SK-N-DZ (cell line): ENCODE results near the gene TRIO.

Experiments
- DNase-seq: peaks from one replicate; pipeline ENCODE4 v3.0.0-alpha.2; 2015; ENCODE audit warnings: low spot score

Gene TRIO

GRCh38 chr5:14146725-14147124 is 3.6 kb downstream of the TRIO start:
- DNase-seq: no peak

GRCh38 chr5:14147210-14147609 is 4.1 kb downstream of the TRIO start:
- DNase-seq: no peak

- no peak for DNase-seq
Observed at GRCh38 chr5:14148483-14148882, 5.3 kb downstream of the TRIO start.

GRCh38 chr5:14148890-14149671 is 5.9 kb downstream of the TRIO start:
- no peak for DNase-seq

GRCh38 chr5:14149672-14150274 is 6.6 kb downstream of the TRIO start:
- no peak for DNase-seq

- no peak for DNase-seq
Observed at GRCh38 chr5:14151416-14151815, 8.3 kb downstream of the TRIO start.

- peak; percentile 51 for DNase-seq
Observed at GRCh38 chr5:14153071-14153864, 10.1 kb downstream of the TRIO start.

- peak; percentile 74 for DNase-seq
Observed at GRCh38 chr5:14153932-14154731, 11.0 kb downstream of the TRIO start.

- DNase-seq: no peak
Observed at GRCh38 chr5:14155075-14155474, 11.9 kb downstream of the TRIO start.

- DNase-seq: no peak
Observed at GRCh38 chr5:14155739-14156138, 12.6 kb downstream of the TRIO start.

- DNase-seq: no peak
Observed at GRCh38 chr5:14156290-14156649, 13.1 kb downstream of the TRIO start.

- DNase-seq: no peak
Observed at GRCh38 chr5:14156650-14157492, 13.7 kb downstream of the TRIO start.

GRCh38 chr5:14157493-14157782 is 14.3 kb downstream of the TRIO start:
- DNase-seq: no peak

GRCh38 chr5:14158890-14159666 is 15.9 kb downstream of the TRIO start:
- no peak for DNase-seq

- no peak for DNase-seq
Observed at GRCh38 chr5:14161825-14162556, 18.8 kb downstream of the TRIO start.

GRCh38 chr5:14164164-14165163 is 21.3 kb downstream of the TRIO start:
- DNase-seq: no peak

GRCh38 chr5:14165375-14166106 is 22.4 kb downstream of the TRIO start:
- DNase-seq: no peak

GRCh38 chr5:14166437-14166836 is 23.3 kb downstream of the TRIO start:
- no peak for DNase-seq
